GM19328 (cell line): ENCODE results near the gene DPM2.

Experiments used
- ATAC-seq: cut with Tn5 transposase; IDR thresholded peaks from one replicate; pipeline ENCODE4 v1.9.1; 2021; ENCODE audit warnings: mild to moderate bottlenecking, moderate library complexity; ENCODE audit not compliant: unreplicated experiment

Gene DPM2

GRCh38 chr9:127958728-127959127 is 21.1 kb upstream of the DPM2 start:
- ATAC-seq = no peak

DNA sequence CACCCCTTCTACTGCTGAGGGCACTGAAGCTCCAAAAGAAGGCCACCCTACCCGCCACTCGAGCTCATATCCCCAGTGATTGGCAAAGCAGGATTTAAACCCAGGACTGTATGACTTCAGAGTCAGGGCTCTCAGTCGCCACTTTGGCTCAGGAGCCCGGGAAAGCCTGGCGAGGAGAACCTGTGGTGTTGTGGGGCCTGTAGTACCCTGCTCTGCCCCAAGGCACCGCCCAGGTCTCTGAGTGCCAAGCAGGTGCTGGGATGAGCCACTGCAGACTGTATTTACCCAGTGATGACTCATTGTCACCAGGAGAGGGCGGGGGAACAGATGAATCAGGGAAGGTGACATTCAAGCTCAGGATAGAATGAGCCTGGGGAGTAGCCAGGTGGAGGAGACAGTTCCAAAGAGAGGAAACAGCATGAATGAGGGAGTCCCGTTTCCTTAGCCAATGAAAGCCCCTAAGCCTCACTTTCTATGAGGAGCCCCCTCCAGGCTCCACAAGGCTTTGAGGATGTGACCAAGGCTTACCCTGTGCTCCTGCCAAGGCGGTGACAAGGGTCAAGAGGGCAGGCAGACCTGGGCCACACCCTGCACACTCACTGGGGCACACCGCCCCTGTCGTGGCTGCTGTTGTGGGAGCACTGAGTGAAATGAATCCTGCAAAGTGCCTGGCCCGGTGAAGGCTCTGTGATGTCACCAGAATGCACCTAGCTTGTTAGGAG is 17.8 kb upstream of the DPM2 start:
- ATAC-seq = no peak

DNA sequence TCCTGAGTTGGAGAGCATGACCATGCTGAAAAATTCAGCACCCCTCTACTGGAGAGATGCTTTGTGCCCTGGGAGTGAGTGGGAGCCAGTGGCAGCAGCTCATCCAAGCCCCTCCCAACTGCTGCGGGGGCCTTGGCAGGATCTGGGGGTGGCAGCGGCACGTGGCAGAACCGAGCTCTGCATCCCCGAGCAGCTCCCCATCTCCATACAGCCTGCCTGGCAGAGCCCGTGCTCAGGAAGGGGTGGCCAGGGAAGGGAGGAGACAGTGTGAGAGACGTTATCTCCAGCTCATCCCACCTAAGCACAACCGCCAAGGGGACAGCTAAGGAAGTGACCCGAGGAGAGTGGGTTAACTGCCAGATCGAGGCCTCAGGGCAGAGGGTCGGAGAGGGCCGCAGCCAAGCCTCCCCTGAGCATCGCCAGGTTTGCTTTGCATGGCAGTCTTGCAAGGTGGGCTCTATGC is 17.2 kb upstream of the DPM2 start:
- no peak for ATAC-seq

DNA sequence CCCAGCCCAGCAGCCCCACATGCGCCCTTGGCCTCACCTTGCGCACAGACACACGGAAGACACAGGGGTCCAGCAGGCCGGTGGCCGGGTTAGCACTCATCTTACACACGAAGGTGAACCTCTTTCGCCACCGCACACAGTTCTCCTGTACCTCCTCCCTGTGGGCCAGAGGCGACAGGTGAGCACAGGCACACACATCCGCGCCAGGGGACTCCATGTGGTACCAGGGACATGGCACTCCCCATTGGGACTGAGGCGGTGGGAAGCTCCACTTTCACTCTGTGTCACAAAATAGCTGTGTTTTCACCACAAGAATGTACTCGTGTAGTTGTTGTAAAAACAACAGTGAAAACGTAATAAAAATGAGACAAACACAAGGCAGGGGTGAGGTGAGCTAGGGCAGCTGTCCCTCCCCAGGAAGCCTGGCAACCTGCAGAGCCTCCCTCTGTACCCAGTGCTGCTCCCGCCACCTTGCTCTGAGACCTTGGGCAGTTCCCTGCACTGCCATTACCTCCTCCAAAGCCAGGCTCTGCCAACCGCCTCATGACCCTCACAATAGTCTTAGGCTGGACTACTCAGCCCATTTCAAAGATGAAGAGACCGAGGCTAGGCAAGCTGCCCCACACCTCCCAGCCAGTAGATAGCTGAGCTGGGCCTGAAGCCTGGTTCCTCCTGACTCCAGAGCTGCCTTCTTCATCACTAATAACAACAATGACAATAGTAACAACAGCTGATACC is 16.3 kb upstream of the DPM2 start:
- ATAC-seq = no peak

- no peak for ATAC-seq
These were observed 15.5 kb upstream of the DPM2 start for GRCh38 chr9:127953154-127953553.

GRCh38 chr9:127950513-127951289 is 13.0 kb upstream of the DPM2 start:
- no peak for ATAC-seq

DNA sequence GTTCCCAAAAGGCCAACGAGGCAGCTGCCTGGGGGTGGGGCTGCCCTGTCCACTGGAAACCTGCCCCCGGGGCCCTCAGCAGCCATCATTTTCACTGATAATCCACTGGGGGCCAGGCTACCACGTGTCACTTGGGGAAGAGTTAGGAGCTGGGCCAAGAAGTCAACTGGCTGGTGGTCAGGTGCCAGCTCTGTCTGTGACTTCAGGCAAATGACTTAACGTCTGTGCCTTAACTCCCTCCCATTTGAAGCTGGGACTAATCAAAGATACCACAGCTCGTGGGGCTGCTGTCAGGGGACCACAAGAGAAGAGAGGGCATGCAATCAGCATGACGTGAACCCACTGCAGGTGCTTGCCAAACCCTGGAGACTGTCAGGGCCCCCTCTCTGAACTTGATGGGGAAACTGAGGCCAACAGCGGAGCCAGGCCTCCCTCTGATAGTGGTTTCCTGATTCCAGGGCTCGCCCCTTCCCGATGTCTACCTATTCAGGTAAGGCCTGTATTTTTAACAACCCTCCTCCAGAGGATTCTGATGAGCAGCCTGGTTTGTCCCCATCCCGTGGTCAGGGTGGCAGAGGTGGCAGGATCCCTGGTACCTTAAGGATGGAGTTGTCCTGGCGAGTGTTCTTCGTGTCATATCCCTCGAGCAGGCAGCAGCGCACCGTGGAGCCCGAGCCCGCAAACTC is 12.3 kb upstream of the DPM2 start:
- ATAC-seq = no peak

DNA sequence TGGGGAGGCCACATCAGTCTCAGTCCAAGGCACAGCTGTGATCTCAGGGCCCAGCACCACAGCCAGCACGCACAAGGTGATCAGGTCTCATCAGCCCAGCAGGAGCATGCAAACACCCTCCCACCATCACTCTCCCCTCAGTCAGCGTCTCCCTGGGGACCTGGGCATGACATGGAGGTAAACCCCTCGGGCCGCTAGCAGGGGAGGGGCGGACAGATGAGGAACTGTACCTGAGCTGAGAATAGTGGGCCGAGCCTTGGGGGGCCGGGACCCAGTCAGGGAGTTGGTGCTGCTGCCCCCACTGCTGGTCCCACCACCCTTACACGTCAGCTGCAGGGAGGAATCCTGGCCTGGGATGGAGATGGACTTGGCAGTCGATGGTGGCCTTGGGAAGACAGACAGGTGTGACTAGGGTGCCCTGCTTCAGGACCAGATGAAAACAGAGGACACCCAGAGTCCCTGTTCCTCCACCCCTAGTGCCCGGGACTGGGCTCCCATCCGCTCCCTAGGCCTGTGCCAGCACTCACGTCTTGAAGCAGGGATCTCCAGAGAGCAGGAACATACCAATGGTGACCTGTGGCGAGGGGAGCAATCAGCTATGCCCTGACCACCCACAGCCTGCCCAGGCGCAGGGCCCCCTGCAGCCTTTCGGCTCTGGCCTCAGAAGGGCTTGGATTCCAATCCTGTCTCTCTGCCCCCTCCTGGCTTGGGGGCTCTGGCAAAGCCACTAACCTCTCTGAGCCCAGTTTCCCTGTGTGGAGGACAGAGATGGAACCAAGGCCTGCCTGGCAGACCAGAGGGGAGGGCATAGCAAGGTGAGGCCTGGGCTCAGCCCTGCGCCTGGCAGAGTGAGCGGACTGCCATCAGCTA is 10.4 kb upstream of the DPM2 start:
- no peak for ATAC-seq

DNA sequence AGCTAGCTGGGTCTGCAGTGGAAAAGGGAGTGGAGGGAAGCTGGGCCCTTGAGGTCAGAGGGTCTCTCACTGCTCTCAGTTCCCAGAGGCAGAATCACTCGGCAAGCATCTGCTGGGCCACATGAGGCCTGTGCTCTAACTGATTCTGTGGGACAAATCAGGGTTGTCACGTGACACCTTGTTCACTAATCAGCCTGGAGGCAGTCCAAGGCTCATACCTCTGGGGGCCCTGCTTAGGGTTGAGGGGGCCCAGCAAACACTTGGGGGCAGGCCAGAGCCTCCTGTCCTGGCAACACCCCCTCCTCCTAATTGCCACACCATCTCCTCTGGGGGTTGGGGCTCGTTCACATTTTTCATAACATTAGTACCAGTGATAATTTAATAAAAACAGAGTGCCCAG is 9.1 kb upstream of the DPM2 start:
- no peak for ATAC-seq

GRCh38 chr9:127945942-127946341 is 8.3 kb upstream of the DPM2 start:
- no peak for ATAC-seq

GRCh38 chr9:127945338-127945737 is 7.7 kb upstream of the DPM2 start:
- no peak for ATAC-seq

- no peak for ATAC-seq
These were observed 7.0 kb upstream of the DPM2 start for GRCh38 chr9:127944586-127945218.

DNA sequence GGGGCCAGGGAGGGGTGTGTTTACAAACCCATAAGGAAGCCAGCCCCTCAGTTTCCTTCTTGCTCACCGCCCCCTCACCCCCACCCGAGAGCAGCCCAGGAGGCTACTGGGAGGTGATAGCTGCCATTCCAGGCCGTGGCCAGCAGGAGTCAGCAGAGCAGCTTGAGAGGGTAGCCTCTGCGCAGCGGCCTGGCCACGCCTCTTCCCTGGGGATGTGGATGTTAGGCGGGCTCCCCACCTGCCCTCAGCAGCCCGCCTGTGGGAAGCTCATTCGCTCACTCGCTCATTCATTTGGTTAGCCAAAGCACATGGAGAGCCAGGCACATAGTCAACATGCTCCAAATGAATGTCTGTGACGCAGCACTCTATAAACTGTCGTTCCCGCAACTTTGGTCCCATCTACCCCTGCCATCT is 6.1 kb upstream of the DPM2 start:
- no peak for ATAC-seq

- no peak for ATAC-seq
These were observed 5.5 kb upstream of the DPM2 start for GRCh38 chr9:127943011-127943662.

- no peak for ATAC-seq
These were observed 4.8 kb upstream of the DPM2 start for GRCh38 chr9:127942216-127943010.

GRCh38 chr9:127941961-127942215 is 4.2 kb upstream of the DPM2 start:
- ATAC-seq = no peak

- ATAC-seq = no peak
These were observed 3.7 kb upstream of the DPM2 start for GRCh38 chr9:127941062-127941960.

- ATAC-seq = no peak
These were observed 2.9 kb upstream of the DPM2 start for GRCh38 chr9:127940593-127940992.
